CD4-positive, alpha-beta T cell (primary cell): ENCODE data around the gene TMEM11. TPM values are rescaled to one million over a fixed set of nuclear protein-coding genes. Genes with fewer than 3 reads are reported as not detected.

Source experiments
- ATAC-seq: fragments of 200-7000 bp; cut with Tn5 transposase; one replicate; pipeline ENCODE4 v1.10.0; 2022; ENCODE audit warnings: mild to moderate bottlenecking; ENCODE audit not compliant: poor library complexity
- CTCF ChIA-PET: fragments of 350-600 bp; sonication (Branson Sonifier 250); formaldehyde crosslinking; loops from one replicate; lab custom pipeline; 2021; ENCODE audit warnings: antibody characterized with exemption, inconsistent platforms; lab: Charles Lee
- POLR2A ChIA-PET: fragments of 350-600 bp; sonication (Branson Sonifier 250); formaldehyde crosslinking; loops from one replicate; lab custom pipeline; 2021; ENCODE audit warnings: antibody characterized with exemption, inconsistent platforms; lab: Charles Lee
- DNase-seq, 14 experiments: peaks; one replicate each; pipeline ENCODE4 v3.0.0-alpha.2; 2013 to 2020; ENCODE audit warnings: mixed read lengths in 2 of 14
- H3K27ac ChIP-seq, 2 donors: one replicate each; pipeline versions ENCODE4 v1.5.1 to v1.7.0; 2013; ENCODE audit warnings: low read length in 2 of 2, low read depth in 1 of 2, mild to moderate bottlenecking in 1 of 2
- H3K27me3 ChIP-seq, 2 experiments: 1 replicate in 1 of 2; 2 replicates in 1 of 2; pipeline versions ENCODE4 v1.6.1 to v1.7.0; 2013; ENCODE audit warnings: low read length in 2 of 2, control low read depth in 1 of 2, mild to moderate bottlenecking in 1 of 2, moderate library complexity in 1 of 2; ENCODE audit not compliant: insufficient read depth in 2 of 2, control insufficient read depth in 1 of 2
- H3K36me3 ChIP-seq: one replicate; pipeline ENCODE4 v1.6.1; 2013; ENCODE audit warnings: low read length, control low read depth; ENCODE audit not compliant: insufficient read depth
- H3K4me1 ChIP-seq: one replicate; pipeline ENCODE4 v1.6.1; 2013; ENCODE audit warnings: low read length, control low read depth; ENCODE audit not compliant: insufficient read depth
- H3K4me3 ChIP-seq: one replicate; pipeline ENCODE4 v1.5.1; 2013; ENCODE audit warnings: mild to moderate bottlenecking, low read length, moderate library complexity
- H3K9me3 ChIP-seq, 2 experiments: 1 replicate in 1 of 2; 2 replicates in 1 of 2; pipeline versions ENCODE4 v1.6.1 to v1.7.0; 2013; ENCODE audit warnings: low read length in 2 of 2, mild to moderate bottlenecking in 2 of 2, control low read depth in 1 of 2, moderate library complexity in 1 of 2; ENCODE audit not compliant: control insufficient read depth in 1 of 2, insufficient read depth in 1 of 2
- H3K27ac Mint-ChIP-seq: one replicate; pipeline ENCODE4 v1.8.0; 2020; ENCODE audit warnings: mixed read lengths
- H3K27me3 Mint-ChIP-seq: one replicate; pipeline ENCODE4 v1.8.0; 2021; ENCODE audit warnings: mixed read lengths
- H3K36me3 Mint-ChIP-seq: one replicate; pipeline ENCODE4 v1.8.0; 2021; ENCODE audit warnings: low read depth, mixed read lengths
- H3K4me1 Mint-ChIP-seq: one replicate; pipeline ENCODE4 v1.8.0; 2021; ENCODE audit warnings: low read depth, mixed read lengths
- H3K4me3 Mint-ChIP-seq: one replicate; pipeline ENCODE4 v1.8.0; 2020; ENCODE audit warnings: mild to moderate bottlenecking, mixed read lengths
- H3K9me3 Mint-ChIP-seq: one replicate; pipeline ENCODE4 v1.8.0; 2020; ENCODE audit warnings: mixed read lengths
- intact Hi-C, 2 experiments: fragments of 100-400 bp; cut with DNase I in 1 of 2; cut with micrococcal nuclease in 1 of 2; formaldehyde crosslinking; loops; one replicate each; pipeline versions ENCODE4 v1.15.1 to v1.9.0; 2023 to 2025; cut with DNase I, micrococcal nuclease
- total RNA-seq, 174 experiments: library from RNA in 2 of 174; stranded (reverse) in 2 of 174; gene quantifications; one replicate each; pipeline ENCODE4 v1.2.3 and lab custom pipeline; 2021 to 2026
- TF ChIP-seq, protein P1 (sequence below): fragments of 200-600 bp; IDR thresholded peaks from one replicate; pipeline ENCODE4 v1.8.0; 2022; ENCODE audit warnings: antibody characterized with exemption, mild to moderate bottlenecking

The TMEM11 gene
- total RNA-seq, 2 experiments from 2014 or later = 17.8 to 19.2 TPM

GRCh38 chr17:21163101-21163500, 50.9 kb downstream of the TMEM11 start:
- ChIA-PET CTCF (no interaction called here), POLR2A (no interaction called here)
- intact Hi-C loops = no loop called here
- Histone ChIP-seq H3K36me3 (no peaks in the 10 kb centered on the region), H3K4me1 (no peaks in the 10 kb centered on the region), H3K4me3 (no peak overlapping the region), H3K9me3 (no peaks in the 10 kb centered on the region), H3K27ac (no peak overlapping the region), H3K27me3 (no peaks in the 10 kb centered on the region)
- Mint-ChIP-seq H3K36me3 (no peaks in the 10 kb centered on the region), H3K4me3 (no peak overlapping the region), H3K4me1 (peaks cover 18% of the 10 kb centered on the region), H3K9me3 (no peaks in the 10 kb centered on the region), H3K27me3 (no peaks in the 10 kb centered on the region), H3K27ac (no peak overlapping the region)
- DNase-seq = no peak
- TF ChIP-seq, protein P1, sequence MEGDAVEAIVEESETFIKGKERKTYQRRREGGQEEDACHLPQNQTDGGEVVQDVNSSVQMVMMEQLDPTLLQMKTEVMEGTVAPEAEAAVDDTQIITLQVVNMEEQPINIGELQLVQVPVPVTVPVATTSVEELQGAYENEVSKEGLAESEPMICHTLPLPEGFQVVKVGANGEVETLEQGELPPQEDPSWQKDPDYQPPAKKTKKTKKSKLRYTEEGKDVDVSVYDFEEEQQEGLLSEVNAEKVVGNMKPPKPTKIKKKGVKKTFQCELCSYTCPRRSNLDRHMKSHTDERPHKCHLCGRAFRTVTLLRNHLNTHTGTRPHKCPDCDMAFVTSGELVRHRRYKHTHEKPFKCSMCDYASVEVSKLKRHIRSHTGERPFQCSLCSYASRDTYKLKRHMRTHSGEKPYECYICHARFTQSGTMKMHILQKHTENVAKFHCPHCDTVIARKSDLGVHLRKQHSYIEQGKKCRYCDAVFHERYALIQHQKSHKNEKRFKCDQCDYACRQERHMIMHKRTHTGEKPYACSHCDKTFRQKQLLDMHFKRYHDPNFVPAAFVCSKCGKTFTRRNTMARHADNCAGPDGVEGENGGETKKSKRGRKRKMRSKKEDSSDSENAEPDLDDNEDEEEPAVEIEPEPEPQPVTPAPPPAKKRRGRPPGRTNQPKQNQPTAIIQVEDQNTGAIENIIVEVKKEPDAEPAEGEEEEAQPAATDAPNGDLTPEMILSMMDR = no peak
- ATAC-seq = no peak

- H3K4me1 Mint-ChIP-seq = peaks cover 18% of the 10 kb centered on the region
- Histone ChIP-seq H3K36me3 (no peaks in the 10 kb centered on the region), H3K4me3 (no peak overlapping the region), H3K27ac (no peak overlapping the region), H3K27me3 (no peaks in the 10 kb centered on the region), H3K9me3 (no peaks in the 10 kb centered on the region), H3K4me1 (no peaks in the 10 kb centered on the region)
- ChIA-PET CTCF (no interaction called here), POLR2A (no interaction called here)
- H3K27me3 Mint-ChIP-seq = no peaks in the 10 kb centered on the region
- H3K9me3 Mint-ChIP-seq = no peaks in the 10 kb centered on the region
- no peak overlapping the region for H3K4me3 Mint-ChIP-seq
- intact Hi-C loops = no loop called here
- DNase-seq = no peak
- H3K36me3 Mint-ChIP-seq = no peaks in the 10 kb centered on the region
- TF ChIP-seq, protein P1 = no peak
- H3K27ac Mint-ChIP-seq = no peak overlapping the region
- no peak for ATAC-seq
Measured at GRCh38 chr17:21162394-21162775, 51.6 kb downstream of the TMEM11 start.

- no peak overlapping the region for H3K27ac Mint-ChIP-seq
- DNase-seq (no peak), ATAC-seq (no peak)
- ChIA-PET POLR2A (no interaction called here), CTCF (interaction anchor here (0.6 kb wide), 1 partner anchor 169 kb away, joined by 3 read pairs; no protein-coding TSS in a partner anchor)
- TF ChIP-seq, protein P1 = no peak
- H3K4me1 ChIP-seq = no peaks in the 10 kb centered on the region
- H3K27me3 Mint-ChIP-seq = no peaks in the 10 kb centered on the region
- H3K36me3 ChIP-seq = no peaks in the 10 kb centered on the region
- intact Hi-C loops = no loop called here
- H3K4me1 Mint-ChIP-seq = peaks cover 18% of the 10 kb centered on the region
- no peaks in the 10 kb centered on the region for H3K9me3 ChIP-seq
- H3K4me3 ChIP-seq = no peak overlapping the region
- no peaks in the 10 kb centered on the region for H3K9me3 Mint-ChIP-seq
- H3K36me3 Mint-ChIP-seq = no peaks in the 10 kb centered on the region
- H3K27ac ChIP-seq = no peak overlapping the region
- no peaks in the 10 kb centered on the region for H3K27me3 ChIP-seq
- no peak overlapping the region for H3K4me3 Mint-ChIP-seq
Measured at GRCh38 chr17:21161498-21162393, 52.2 kb downstream of the TMEM11 start.
